CMK (cell line): ENCODE data around the gene PTGDR2.
"Not testable (repeated sequence)": the region's sequence is repeated elsewhere in the genome, so short reads cannot be mapped to it uniquely, and the experiment has no call there.

ENCODE experiments used
- DNase-seq: peaks from one replicate; pipeline ENCODE4 v3.0.0-alpha.2; 2010; ENCODE audit warnings: low read depth

Gene PTGDR2

DNA sequence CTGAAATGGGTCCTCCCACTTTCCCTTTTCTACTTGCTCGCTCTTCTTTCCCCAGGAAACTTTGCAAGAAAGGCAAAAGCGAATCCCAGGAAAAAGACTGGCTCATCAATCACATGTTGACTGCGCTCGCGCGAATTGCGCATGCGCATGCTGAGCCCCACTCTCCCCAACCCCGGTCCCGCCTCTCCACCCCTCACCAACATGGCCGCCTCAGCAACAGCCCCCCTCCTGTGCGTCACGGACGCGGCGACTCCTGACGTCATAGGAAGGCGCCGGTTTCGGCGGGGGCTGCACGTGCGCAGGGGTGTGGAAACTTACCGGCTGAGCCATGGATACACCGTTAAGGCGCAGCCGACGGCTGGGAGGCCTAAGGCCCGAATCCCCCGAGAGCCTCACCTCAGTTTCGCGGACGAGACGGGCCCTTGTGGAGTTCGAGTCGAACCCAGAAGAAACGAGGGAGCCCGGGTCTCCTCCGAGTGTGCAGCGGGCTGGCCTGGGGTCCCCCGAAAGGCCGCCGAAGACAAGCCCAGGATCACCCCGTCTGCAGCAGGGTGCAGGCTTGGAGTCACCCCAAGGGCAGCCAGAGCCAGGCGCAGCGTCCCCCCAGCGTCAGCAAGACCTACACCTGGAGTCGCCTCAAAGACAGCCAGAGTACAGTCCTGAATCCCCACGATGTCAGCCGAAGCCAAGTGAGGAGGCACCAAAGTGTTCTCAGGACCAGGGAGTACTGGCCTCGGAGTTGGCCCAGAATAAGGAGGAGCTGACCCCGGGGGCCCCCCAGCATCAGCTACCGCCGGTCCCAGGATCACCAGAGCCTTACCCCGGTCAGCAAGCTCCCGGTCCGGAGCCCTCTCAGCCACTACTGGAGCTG lies 13.7 kb downstream of the PTGDR2 start, which contains the start of gene CCDC86:
Gene CCDC86 (plus strand): TSS at position 317 of the 871 bp plus-strand sequence. CDS start 12 bp downstream, at position 329.
- DNase-seq = peak; percentile 83

DNA sequence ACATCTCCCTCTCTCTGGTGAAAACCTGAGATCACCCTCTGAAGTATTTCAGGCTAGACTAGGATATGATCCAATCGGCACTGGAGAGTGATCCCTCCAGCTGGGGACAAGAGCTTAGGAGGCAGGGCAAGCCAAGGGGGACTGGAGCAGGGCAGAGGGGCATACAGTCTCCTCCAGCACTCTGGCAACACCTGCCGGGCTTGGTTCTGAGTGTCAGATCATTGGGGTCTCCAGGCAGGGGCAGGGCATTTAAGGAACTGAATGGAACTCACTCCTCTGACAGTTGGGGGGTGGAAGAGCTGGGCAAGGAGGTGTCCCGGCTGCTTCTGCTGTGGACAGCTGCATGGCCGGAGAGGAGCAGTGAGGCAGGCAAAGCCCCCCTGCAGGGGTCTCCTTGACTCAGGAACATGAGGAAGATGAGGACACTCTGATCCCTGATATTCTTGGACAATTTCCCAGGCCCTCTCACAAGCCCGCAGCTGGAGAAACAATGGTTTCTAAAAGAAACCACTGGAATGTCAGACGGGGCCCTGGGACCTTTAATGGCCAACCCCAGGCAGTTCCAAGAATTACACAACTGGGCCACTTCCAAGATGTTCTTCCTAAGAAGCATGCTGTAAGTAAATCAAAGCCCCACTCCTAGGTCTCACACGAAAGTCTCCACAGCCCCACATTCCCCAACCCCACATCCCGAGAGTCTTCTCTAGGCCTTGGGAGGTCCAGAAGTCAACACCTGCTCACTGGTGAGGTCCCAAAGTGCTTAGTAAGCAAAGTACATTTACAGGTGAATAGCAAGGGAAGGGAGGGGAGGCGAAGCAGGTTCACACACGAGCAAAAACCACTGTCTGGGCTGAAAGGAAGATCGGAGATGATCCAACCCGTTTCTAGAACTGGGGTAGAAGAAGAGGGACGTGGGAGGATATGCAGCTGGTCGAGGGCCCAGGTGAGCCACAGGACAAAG lies 15.0 kb downstream of the PTGDR2 start:
- no peak for DNase-seq

DNA sequence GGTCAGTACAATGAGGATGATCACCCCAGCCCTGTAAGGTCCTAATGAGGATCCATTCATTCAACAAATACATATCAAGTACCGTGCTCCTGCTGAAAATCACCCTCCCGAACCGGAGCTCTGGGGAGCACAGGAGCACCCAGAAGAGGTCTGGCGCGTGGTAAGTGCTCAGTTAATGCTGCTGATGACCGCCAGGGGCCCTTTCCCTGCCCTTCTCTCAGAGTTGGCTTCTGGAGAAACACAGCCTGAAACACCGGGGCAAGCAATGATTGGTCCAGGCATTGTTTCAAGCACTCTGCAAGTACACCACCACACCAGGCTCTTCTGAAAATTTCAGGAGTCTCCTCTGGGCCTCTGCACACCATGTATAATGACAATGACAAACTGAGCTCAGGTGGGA lies 17.6 kb downstream of the PTGDR2 start:
- no peak for DNase-seq

DNA sequence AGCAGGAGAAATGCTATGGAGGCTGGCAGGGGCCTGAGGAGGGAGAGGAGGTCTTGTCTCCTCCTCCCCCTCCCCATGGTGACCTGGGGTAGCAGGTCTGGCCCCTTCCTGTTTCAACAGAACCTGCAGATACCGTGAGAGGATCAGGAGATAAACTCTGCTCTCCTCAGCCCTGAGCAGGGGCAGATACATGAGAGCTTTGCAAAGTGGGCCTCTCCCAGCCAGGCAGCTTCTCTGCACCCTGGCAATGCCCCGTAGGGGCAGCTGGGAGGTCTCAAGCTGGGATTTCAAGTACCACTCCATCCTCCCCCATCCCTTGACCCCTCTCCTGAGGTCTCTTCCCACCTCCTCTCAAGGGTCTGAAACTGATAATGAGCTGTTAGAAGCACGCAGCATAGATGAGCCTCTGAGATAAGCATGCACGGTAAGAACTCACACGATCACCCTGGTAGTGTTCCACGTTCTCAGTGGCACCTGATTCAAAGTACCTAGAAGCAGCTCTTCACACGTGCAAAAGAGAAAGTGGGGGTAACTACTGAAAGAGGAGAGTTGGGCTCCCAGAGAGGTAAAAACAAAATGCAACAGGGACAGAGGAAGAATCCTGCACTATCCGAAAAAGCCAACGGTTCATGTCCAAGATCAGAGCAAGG lies 18.8 kb downstream of the PTGDR2 start:
- no peak for DNase-seq

DNA sequence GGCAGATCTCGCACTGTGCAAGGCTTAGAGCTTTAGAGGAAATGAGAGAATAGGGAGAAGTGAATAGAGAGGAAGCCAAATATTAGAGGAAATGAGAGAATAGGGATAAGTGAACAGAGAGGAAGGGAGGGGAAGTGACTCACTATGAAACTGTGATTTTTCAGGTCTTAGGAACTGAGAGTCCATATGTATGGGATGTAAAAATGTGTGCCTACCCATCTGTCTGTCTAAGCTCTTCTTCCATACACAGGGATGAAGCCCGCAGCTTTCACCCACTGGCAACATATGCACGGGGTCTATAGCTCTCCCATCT lies 20.3 kb downstream of the PTGDR2 start:
- DNase-seq = no peak

DNA sequence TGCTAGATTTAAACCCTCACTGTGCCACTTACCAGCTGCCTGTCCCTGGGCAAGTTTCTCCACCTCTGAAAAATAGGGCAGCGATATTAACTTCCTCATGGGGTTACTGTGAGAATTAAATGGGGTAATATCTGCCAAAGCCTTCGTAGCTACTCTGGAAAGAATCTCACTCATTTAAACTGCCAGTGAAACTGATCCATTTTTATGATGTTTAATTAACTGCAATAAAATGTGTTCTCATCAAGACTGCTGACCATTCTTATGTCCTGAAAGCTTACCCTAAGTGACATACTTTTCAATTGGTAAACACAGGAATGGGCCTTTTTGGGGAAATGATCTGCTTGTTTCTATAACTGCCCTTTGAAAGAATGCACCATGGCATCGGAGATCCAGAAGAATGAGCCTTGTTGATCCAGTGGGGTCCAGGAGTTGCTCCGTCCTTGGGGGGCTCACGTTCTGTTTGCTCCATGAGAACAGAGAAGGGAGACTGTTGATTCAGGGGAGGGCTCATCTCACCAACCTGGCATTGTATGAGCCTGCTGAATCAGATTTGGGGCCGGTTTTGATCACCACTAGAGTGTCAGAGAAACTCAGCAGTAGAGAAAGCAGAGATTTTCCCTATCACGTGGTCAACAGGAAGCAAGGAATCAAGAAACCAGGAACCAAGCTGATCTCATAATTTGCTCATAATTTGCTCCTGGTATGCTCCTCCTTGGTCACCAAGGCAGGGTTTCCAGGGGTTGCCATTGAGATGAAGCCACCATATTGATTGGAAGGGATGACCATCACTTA lies 20.8 kb downstream of the PTGDR2 start:
- no peak for DNase-seq

DNA sequence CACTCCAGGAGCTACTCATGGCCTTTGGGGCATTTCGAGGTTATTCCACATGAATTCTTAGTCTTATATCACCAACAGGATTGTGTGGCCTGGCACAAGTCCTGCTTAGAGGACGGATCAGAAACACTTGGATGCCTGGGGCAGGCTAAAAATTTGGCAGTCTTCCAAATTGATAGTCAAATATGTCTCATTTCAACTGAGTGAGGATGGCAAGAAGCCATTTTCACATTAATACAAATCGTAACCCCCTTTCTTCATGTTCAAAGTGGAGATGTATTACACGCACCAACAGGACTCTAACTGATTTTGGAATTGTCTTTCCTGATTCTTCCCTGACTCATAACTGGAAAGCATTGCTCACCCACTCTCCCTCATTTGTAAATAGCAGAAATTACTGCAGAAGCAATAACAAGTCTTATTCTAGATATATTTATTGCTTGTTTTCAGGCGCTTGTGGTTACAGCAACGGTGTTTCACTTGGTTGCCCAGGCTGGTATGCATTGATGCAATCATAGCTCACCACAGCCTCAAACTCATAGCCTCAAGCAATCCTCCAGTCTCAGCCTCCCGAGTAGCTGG lies 24.2 kb downstream of the PTGDR2 start:
- no peak for DNase-seq

DNA sequence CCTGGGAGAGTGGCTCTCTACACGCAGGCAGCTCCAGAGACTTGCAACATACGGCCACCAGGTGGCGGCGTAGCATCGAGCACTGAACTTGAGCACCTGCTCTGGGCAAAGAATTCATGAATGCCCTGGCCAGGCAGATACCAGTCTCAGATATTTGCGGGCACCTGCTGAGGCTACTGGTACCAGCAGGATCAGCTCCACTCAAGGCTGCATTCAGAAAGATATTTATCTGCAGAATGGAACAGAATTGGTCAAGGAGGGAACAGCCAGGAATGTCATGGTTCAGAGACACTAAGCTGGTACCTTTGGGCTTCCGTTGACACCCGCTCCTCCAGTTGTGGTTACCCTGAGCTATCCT lies 24.6 kb downstream of the PTGDR2 start:
- DNase-seq = peak; percentile 62

DNA sequence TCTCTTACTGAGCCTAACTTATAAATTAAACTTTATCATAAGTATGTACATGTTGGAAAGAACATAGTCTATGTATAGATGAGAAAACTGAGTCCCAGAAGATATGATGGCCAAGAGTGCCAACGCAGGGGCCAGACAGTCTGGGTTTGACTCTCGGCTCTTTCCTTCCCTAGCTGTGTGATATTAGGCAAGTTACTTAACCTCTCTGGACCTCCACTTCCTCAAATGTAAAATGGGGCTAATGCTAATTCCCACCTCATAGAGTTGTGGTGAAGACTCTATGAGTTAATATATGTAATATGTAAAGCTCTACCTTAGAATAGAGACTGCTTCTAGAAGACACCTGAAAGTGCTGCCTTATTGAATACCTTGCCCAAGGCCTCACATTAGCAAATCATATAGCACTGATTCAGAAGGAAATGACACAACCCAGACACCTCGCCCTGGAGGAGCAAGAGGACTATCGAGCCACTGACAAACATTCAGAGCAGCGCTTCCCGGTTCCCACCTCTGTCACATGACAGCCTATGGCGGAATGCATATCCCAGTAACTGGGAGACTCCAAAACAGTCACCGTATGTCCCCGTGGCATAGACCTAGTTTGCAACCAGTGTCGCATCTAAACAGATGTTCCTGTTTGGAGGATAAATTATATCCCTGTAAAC lies 25.1 kb downstream of the PTGDR2 start:
- no peak for DNase-seq

DNA sequence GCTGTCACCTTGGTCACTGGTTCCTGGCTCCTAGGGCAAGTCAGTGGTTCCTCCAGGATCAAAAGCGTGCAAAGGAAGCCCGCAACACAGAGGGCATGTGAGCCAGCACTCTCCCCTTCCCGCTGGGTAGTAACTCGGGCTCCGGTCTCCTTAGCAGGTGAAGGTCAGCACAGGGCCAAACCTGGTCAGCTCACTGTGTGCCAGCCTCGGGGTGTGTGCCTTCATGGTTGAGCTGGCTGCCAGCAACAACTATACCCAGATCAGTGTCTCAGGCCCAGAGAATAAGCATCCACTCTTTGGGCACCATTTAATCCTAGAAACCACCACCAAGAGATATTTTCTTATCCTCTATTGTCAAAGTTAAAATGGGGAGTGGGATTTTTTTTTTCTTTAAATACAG lies 30.0 kb downstream of the PTGDR2 start:
- DNase-seq = no peak

DNA sequence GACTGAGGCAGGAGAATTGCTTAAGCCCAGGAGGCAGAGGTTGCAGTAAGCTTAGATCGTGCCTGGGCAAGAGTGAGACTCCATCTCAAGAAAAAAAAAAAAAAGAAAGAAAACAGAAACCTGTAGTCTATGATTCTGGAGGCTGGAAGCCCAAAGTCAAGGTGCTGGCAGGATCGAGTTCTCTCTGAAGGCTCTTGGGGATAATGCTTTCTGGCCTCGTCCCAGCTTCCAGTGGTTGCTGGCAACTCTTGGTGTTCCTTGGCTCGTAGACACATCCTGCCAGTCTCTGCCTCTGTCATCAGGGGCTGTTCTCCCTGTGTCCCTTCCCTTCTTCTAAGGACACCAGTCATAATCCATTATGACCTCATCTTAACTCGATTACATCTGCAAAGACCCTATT lies 30.6 kb downstream of the PTGDR2 start:
- DNase-seq = no peak

DNA sequence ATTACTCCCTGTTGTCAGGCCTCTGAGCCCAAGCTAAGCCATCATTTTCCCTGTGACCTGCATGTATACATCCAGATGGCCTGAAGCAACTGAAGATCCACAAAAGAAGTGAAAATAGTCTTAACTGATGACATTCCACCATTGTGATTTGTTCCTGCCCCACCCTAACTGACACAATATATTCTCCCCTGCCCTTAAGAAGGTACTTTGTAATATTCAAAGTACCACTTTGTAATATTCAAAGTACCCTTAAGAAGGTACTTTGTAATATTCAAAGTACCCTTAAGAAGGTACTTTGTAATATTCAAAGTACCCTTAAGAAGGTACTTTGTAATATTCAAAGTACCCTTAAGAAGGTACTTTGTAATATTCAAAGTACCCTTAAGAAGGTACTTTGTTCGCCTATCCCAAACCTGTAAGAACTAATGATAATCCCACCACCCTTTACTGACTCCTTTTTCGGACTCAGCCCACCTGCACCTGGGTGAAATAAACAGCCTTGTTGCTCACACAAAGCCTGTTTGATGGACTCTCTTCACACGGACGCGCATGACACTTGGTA lies 31.9 kb downstream of the PTGDR2 start:
- DNase-seq = not testable (repeated sequence)

DNA sequence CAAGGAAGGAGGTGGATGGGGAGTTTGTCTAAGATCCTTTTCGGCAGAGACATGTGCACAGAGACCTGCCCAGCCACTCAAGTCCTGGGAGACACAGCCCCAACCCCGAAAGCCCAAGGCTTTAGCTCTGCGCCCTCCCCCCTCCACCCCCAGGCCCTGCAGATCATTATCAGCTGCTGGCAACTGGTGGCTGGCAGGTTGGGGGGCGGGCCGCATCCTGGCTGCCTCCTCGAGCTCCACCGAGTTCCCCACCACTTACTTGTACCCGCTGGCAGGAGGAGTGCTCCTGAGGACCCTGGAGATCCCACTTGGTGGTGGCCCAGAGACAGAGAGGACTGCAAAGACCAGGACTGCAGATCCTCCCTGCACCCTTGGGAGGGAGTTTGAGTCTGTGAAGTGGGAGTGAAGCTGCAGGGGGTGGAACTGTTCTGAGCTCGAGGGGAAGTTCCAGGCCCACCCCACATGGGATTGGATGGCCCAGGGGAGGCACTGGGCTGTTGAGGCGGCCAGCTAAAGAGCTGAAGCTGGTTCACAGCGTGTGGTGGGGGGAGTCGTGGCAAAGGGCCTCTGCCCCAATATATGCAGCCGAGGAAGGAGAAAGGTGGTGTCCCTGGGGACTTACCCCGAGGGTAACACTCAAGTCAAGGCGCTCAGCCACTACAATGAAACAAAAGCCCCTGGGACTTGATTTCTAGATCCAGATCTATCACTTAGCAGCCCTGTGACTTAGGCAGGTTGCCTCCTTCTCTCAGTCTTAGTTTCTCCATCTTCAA lies 33.7 kb downstream of the PTGDR2 start:
- DNase-seq = no peak

DNA sequence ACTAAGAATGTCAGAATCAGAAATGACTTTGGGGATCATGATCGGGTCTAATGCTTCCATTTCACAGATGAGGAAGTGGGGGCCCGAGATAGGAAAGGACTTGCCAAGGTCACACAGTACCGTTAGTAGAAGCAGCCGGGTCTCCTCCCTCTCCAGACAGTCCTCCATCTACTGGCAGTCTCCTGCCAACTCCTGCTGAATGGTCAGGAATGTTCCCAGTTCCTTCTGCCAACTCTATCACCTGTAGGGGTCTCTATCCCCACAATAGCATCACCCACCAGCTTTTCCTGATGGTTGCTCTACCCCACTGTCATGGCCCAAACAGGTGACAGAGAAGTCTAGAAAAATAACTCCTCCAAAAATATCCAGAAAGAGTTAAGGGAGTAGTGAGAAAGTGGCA lies 37.7 kb downstream of the PTGDR2 start:
- DNase-seq = no peak

DNA sequence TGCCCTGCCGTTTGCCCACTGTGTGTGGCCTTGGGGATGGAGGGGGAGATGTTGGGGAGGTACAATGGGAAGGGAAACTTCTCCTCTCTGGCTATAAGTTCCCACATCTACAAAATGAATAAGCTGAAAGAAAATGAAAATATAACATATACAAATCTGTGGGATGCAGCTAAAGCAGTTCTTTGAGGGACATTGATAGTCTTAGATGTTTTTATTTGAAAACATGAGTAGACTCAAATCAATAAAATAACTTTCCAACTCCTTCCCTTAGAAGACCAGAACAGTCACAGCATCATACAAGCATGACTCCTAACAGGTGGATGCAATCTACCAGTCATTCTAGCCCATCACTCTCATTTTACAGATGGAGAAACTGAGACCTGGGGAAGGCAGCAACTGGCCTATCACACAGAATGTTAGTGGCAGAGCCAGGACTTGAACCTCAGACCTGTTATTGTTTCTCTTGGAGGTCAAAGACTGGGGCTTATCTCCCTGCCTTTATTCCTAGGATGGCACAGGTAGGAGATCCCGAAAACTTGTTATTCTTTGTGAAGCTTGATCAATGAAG lies 39.1 kb downstream of the PTGDR2 start:
- no peak for DNase-seq

DNA sequence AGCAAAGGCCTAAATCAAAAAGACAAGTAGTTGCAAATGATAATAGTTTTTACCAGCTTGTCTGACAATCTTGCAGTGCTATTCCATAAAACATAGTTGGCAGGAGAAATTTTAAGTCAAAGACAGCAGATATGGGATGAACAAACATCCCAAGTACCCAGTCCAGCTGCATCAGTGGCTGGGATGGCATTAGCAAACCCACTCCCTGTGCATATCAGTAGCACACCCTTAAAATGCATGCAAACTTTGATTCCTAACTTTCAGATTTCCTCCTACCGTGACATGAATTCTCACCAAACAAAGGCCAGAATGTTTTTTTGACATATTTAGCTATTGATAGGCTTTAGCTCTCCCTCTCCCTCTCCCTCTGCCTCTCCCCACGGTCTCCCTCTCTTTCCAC lies 41.6 kb downstream of the PTGDR2 start:
- no peak for DNase-seq

DNA sequence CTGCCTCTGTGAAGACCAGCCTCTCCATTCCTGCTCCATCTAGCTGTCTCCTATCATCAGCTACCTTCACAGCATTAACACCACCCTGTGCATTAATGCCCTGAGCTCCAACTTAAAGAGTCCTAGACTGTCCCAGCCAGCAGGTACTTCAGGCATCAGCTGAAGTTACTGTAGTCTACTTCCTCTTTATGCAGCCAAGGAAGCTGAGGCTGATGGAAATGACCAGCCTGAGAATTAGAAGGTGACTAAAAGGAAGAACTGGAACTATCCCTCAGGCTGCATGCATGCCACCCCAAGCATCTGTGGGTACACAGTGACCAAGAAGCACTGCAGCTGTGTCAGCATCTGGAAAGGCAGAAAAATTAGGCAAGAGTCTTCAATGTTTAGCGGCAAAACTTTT lies 42.4 kb downstream of the PTGDR2 start:
- DNase-seq = no peak

DNA sequence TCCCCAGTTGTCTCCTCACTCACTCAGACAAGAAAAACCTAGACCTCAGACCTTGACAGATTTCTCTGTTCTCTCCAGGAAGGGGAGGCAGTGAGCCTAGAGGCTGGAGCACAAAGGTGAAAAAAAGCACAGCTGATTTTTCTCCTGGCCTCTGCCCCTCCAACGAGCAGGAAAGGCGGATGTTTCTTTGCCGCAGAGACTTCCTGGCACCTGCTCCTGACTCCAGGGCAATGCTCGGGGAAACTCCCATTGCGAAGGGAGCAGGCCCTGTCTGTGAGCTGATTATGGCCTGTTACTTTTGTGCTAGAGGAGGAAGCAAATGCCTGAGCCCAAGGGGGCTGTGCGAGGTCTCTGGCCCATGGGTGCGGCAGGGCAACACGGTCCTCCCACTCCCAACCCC lies 45.2 kb downstream of the PTGDR2 start:
- no peak for DNase-seq

DNA sequence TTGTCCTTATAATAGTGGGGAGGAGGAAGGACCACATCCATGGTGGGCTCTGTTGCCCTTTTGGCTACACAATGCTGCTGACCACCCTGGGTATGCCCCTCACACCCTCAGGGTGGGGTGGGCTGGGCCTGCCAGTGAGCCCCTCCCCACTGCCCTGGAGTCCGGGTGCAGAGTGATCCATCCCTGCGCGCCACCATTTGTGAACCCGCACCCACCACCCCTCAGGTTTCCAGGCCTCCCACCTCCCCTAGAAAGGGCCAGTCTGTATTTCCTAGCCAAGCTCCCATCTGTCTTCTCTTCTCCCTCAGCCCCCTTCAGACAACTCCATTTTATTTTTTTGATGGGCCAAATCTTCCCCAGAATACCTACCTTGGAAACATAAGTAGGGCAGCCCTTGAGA lies 45.6 kb downstream of the PTGDR2 start:
- no peak for DNase-seq
